RPMI8226 (cell line): ENCODE results near the gene CCL26.
A peak's percentile ranks its signal among the peaks of the same experiment; 100 is the strongest.
"Not testable (repeated sequence)": the region's sequence is repeated elsewhere in the genome, so short reads cannot be mapped to it uniquely, and the experiment has no call there.

Experiments used
- DNase-seq: peaks from one replicate; pipeline ENCODE4 v3.0.0-alpha.2; 2015

Gene CCL26

DNA sequence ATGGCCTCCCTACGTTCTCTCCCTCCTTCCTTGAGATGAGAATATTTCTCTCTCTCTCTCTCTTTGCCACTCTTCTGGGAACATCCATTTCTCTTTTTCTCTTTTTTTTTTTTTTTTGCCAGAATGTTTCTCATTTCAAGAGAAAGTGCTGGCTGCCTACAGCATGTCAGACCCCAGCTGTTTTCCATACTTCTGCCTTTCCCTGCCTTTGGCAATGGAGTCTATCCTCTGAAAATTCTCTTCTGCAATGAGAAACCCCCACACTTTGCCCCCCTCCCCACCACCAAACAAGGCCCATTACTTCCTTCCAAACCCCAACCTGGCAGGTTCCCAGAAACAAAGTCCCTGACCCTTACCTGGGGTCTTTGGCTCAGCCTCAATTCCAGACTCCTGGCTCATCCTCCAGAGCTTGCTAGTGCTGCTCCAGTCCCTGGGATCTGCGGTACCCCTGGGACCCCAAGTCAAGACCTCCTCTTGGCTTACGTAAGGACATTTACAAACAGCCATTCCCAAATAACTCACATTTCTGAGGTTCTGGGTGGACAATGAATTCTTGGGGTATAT lies 17.4 kb upstream of the CCL26 start:
- DNase-seq: no peak

DNA sequence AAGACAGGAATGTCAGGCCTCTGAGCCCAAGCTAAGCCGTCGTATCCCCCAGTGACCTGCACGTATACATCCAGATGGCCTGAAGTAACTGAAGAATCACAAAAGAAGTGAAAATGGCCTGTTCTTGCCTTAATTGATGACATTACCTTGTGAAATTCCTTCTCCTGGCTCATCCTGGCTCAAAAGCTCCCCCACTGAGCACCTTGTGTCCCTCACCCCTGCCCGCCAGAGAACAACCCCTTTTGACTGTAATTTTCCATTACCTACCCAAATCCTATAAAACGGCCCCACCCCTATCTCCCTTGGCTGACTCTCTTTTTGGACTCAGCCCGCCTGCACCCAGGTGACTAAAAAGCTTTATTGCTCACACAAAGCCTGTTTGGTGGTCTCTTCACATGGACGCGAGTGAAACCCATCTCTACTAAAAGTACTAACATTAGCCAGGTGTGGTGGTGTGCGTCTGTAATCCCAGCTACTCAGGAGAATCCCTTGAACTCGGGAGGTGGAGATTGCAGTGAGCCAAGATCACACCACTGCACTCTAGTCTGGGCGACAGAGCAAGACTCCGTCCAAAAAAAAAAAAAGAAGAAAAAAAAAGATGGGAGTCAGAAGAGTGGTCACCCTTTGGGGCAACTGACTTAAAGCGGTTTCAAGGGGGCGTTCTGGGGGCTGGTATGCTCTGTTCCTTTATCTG lies 16.3 kb upstream of the CCL26 start:
- not testable (repeated sequence) for DNase-seq

- not testable (repeated sequence) for DNase-seq
These were observed 11.0 kb upstream of the CCL26 start for GRCh38 chr7:75783058-75783457.

DNA sequence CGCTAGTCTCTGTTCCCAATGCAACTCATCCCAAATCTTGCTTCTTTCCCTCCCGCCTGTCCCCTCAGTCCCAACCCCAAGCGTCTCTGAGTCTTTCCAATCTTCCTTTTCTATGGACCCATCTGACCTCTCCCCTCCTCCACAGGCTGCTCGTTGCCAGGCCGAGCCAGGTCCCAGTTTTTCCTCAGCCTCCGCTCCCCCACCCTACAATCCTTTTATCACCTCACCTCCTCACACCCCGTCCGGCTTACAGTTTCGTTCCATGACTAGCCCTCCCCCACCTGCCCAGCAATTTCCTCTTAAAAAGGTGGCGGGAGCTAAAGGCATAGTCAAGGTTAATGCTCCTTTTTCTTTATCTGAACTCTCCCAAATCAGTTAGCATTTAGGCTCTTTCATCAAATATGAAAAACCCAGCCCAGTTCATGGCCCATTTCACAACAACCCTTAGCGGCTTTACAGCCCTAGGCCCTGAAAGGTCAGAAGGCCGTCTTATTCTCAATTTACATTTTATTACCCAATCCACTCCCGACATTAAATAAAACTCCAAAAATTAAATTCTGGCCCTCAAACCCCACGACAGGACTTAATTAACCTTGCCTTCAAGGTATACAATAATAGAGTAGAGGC lies 8.7 kb upstream of the CCL26 start:
- DNase-seq: not testable (repeated sequence)

GRCh38 chr7:75779516-75779915 lies 7.5 kb upstream of the CCL26 start:
- not testable (repeated sequence) for DNase-seq

DNA sequence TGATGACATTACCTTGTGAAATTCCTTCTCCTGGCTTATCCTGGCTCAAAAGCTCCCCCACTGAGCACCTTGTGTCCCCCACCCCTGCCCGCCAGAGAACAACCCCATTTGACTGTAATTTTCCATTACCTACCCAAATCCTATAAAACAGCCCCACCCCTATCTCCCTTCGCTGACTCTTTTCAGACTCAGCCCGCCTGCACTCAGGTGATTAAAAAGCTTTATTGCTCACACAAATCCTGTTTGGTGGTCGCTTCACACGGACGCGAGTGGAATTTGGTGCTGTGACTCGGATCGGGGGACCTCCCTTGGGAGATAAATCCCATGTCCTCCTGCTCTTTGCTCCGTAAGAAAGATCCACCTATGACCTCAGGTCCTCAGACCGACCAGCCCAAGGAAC lies 7.0 kb upstream of the CCL26 start:
- not testable (repeated sequence) for DNase-seq

- DNase-seq: peak; percentile 51
These were observed 4.4 kb upstream of the CCL26 start for GRCh38 chr7:75776295-75776971.

GRCh38 chr7:75773958-75774357 lies 1.9 kb upstream of the CCL26 start:
- not testable (repeated sequence) for DNase-seq

GRCh38 chr7:75771224-75771623 lies 787 bp downstream of the CCL26 start:
- no peak for DNase-seq

DNA sequence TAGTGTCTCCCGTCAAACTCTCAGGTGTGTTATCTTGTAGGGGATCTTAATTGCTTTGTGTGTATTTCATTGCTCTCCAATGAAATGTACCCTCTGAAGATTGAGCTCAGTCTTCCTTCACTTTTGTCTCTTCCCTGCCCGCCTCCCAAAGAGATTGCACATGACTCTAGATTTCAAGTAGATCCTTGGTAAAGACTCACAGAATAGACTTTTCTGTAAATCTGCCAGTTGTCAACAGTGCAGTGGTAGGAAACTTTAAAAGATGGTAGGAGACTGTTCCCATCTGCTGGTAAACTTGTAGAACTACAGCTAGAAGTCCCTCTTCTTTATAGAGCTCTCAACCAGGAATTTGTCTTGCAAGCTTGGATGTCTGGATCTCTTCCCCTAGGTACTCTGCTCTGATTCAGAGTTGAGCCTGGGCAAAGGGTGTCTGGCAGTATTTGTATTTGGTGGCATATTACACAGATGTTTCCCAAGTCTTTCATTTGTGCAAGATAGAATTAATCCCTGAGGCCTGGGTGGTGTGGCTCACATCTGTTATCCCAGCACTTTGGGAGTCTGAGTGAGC lies 9.6 kb downstream of the CCL26 start:
- DNase-seq: peak; percentile 61

DNA sequence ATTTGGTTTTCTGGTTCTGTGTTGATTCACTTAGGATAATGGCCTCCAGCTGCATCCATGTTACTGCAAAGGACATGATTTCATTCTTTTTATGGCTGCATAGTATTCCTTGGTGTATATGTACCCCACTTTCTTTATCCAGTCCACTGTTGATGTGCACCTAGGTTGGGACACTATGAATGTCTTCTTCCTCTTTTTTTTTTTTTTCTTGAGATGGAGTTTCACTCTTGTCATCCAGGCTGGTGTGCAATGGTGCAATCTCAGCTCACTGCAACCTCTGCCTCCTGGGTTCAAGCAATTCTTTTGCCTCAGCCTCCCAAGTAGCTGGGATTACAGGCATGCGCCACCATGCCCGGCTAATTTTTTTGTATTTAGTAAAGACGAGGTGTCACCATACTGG lies 10.2 kb downstream of the CCL26 start:
- not testable (repeated sequence) for DNase-seq

DNA sequence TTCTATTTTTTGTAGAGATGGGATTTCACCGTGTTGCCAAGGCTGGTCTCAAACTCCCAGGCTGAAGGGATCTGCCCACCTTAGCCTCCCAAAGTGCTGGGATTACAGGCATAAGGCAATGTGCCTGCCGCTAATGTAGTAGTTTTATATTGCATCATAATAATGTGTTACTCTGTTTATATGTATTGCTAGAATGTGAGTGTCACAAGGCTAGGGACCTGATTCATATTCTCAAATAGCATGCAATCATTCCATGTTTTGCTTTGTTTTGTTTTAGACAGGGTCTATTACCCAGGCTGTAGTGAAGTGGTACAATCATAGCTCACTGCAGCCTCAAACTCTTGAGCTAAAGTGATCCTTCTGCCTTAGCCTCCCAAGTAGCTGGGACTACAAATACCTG lies 13.5 kb downstream of the CCL26 start:
- no peak for DNase-seq

- peak; percentile 73 for DNase-seq
These were observed 14.2 kb downstream of the CCL26 start for GRCh38 chr7:75757860-75758259.

DNA sequence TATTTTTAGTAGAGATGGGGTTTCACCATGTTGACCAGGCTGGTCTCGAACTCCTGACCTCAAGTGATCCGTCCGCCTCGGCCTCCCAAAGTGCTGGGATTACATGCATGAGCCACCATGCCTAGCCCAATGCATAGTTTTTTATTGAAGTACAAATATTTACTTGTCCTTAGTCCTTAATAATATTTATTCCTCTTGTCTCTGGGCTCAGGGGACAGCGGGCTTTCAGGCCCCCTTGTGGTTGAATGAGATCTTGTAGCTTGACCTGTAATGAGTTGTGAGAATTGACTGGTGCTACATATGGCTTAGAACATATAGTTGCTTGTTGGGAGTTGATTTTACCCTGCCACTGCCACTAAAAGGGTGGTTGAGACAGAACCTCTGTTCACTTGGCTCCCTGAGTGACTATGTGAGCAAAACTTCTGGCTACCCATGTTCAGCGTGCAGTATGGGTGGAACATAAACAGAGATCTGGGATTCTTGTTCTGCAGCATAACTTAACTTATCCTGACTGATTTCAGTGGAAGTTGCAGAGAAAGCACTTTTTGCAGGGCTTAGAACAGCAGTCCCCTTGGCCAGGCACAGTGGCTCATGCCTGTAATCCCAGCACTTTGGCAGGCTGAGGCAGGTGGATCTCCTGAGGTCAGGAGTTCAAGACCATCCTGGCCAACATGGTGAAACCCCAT lies 14.9 kb downstream of the CCL26 start:
- DNase-seq: peak; percentile 52

DNA sequence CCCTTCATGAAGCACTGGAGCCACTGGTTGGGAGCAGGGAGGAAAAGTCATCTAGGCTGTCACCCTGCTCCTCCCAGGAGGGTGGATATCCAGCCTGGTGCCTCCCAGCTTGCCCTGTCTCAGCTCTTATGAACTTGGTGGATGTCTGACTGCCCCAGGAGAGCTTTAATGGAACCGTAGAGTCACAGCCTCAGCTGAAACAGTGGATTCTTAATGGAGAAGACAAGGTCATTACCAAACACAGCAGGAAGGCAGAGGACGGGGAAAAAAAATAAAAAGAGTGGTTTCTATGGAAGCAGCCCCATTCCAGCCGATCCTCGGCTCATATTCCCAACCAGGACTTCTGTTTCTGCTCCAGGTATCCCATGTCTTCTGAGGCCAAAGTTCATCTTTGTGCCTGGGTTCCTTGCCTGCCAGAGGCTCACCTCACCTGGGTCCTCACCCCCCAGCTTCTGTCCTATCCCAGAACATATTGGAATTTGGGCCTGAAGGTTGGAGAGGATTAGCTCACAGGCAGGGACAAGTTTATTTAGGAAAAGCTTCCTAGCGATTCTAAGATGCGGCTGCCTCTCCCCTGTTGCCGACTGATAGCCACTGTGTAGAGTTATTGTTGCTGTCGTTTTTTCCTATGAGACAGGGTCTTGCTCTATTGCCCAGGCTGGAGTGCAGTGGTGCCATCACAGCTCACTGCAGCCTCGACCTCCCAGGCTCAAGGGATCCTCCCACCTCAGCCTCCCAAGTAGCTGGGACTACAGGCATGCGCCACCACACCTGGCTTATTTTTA lies 15.6 kb downstream of the CCL26 start:
- no peak for DNase-seq

- DNase-seq: no peak
These were observed 28.6 kb downstream of the CCL26 start for GRCh38 chr7:75743455-75743859.

DNA sequence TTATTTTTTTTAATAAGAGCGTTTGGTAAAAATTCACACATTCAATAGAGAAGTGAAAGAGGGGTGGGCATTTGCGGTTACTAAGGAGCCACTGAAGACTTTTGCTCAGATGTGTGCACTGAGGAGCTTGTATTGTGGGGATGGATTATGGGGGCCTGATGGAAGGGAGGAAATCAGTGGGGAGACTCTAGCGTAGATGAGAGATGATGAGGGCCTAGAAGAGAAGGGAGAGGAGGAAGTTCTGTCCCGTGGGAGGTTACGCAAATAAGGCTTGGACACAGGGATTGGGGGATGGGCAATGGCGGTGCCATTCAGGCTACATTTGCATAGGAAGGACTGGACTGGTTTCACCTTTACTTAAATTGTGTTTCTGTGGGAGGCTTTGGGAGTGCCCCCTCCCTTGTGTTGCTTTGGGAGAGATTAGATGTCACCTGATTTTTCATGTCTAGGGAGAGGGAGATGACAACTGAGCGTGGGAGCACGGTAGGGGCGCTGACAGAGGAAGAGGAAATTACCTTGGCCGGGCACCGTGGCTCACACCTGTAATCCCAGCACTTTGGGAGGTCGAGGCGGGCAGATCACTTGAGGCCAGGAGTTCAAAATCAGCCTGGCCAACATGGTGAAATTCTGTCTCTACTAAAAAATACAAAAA lies 31.0 kb downstream of the CCL26 start:
- peak; percentile 52 for DNase-seq

- DNase-seq: peak; percentile 83
These were observed 32.0 kb downstream of the CCL26 start for GRCh38 chr7:75739796-75740672.

DNA sequence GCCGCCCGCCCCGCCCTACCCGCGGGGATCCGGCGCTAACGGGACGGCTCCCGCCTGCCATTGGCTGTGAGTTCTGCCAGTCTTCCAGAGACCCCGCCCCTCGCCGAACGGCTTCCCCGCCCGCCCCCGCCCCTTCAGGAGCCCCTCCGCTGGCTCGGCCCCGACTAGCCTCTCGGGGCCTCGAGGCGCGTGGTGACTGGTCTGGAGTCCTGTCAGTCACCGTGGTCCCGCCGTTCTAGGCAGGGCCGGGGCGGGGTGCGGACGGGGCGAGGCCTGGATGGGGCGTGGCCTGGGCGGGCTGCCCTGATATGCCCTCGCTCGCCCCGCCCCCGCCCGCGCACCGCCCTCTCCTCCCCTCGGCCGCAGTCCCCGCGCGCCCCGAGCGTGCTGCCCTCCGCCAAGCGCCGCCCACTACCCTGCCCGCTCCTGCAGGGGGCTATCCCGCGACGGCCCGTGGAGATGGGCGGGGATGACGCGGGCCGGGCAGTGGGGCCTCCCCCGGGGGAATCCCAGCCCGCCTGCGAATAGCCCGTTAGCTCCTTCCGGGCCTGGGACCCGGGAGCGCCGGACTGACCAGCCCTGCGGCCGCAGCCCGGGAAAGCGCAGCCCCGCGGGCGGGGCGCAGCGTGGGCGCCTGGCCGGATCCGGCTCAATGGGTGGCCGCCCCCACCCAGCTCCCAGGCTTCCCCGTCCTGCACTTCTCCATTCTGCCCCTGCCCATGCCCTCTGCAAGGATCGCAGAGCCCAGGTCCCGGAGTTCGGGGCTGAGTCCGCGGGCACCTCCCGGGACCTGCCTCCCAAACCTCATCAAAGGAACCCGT lies 32.8 kb downstream of the CCL26 start:
- peak; percentile 100 for DNase-seq

GRCh38 chr7:75738604-75738974 lies 33.4 kb downstream of the CCL26 start, which contains the start of gene HIP1:
Gene HIP1, minus strand, starts transcription at chr7:75738941. Its CDS starts 21 bp downstream, at chr7:75738920.
- no peak for DNase-seq
